ENCODE measurements around the gene EVC2.

GRCh38 chr4:5750946-5751665 lies 42.7 kb upstream of the EVC2 start:
- no peak for TF ChIP-seq CTCF (conservative IDR thresholded peaks at IDR 0.05; ENCODE audit: low read depth, low read length)
- TF ChIP-seq EZH2 (IDR thresholded peaks at IDR 0.05; ENCODE audit: low read length, unreplicated experiment) = no peak

All from PC-3 (cell line).